ENCODE measurements around the gene FAM228A.
"Not testable (repeated sequence)": the region's sequence is repeated elsewhere in the genome, so short reads cannot be mapped to it uniquely, and the experiment has no call there.

FAM228A gene

DNA sequence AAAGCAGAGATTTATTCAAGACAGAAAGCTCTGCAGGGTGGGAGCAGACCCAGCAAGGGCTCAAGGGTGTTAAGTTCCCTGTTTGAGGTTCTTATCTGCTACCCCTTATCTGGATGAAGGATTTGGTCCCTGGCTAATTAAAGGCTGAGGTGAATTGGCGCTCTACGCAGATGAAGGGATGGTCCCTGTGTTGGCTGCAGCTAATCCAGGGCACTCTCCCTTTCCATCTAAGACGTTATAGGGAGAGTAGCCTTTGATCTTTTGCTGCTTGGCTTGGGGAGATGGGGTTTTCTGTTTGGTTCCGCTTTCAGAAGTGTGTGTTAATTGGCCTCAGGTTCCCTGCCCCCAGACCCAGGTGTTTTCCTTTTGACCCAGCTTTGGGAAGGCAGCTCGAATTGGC, 17.0 kb downstream of the FAM228A start:
- H3K9me3 ChIP-seq (ENCODE audit: low read length) = no peaks in the 10 kb centered on the region
- H3K27ac ChIP-seq (ENCODE audit: low read depth, low read length) = no peak overlapping the region
- H3K27me3 ChIP-seq (ENCODE audit: control insufficient read depth in 1 of 2, insufficient read depth in 2 of 2, low read length in 2 of 2) = no peaks in the 10 kb centered on the region
- H3K4me1 ChIP-seq (ENCODE audit: insufficient read depth, low read length) = no peaks in the 10 kb centered on the region
- H3K9ac ChIP-seq (ENCODE audit: low read length) = no peak overlapping the region
- no peaks in the 10 kb centered on the region for H3K36me3 ChIP-seq (ENCODE audit: insufficient read depth, low read length)
- no peak overlapping the region for H3K4me3 ChIP-seq (ENCODE audit: low read depth in 1 of 2, low read length in 2 of 2)

DNA sequence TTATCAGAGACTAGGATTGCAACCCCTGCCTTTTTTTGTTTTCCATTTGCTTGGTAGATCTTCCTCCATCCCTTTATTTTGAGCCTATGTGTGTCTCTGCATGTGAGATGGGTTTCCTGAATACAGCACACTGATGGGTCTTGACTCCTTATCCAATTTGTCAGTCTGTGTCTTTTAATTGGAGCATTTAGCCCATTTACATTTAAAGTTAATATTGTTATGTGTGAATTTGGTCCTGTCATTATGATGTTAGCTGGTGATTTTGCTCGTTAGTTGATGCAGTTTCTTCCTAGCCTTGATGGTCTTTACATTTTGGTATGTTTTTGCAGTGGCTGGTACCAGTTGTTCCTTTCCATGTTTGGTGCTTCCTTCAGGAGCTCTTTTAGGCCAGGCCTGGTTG, 22.4 kb downstream of the FAM228A start:
- not testable (repeated sequence) for H3K27me3 ChIP-seq (ENCODE audit: control insufficient read depth in 1 of 2, insufficient read depth in 2 of 2, low read length in 2 of 2)

DNA sequence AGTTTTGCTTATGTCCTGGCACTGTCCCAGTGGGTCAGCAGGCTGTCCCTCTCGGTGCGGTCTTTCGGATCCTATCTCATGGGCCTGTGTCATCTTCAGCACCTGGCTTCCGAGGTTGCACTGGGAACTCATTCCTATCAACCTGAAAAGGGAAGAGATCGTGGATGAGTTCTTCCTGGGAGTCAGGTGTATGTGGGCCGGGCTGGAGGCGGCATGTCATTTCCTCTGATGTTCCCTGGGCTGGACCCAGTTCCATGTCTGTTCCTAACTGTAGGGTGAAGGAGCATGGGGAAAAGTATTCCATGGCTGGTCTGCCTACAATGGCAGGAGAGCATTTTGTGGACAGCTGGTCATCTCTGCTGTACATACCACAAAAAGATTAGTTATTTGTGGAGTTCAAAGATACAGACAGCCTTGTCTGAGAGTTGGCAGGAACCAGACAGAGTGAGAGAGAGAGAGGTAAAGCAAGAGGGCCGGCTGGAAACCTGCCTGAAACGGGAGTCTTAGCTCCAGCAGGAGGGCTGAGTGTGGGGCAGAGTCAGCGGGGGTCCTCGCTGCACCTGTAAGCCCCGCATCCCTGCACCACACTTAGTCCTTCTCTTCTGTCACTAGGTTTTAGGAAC, 25.2 kb downstream of the FAM228A start:
- Histone ChIP-seq H3K9me3 (ENCODE audit: low read length) (no peaks in the 10 kb centered on the region), H3K4me3 (ENCODE audit: low read depth in 1 of 2, low read length in 2 of 2) (no peak overlapping the region), H3K4me1 (ENCODE audit: insufficient read depth, low read length) (no peaks in the 10 kb centered on the region), H3K36me3 (ENCODE audit: insufficient read depth, low read length) (peaks cover 22% of the 10 kb centered on the region), H3K9ac (ENCODE audit: low read length) (no peak overlapping the region), H3K27me3 (ENCODE audit: control insufficient read depth in 1 of 2, insufficient read depth in 2 of 2, low read length in 2 of 2) (no peaks in the 10 kb centered on the region), H3K27ac (ENCODE audit: low read depth, low read length) (no peak overlapping the region)

More for the DNA sequence above, 22.4 kb downstream of the FAM228A start:
- not testable (repeated sequence) for H3K36me3 ChIP-seq (ENCODE audit: insufficient read depth, low read length); H3K9me3 ChIP-seq (ENCODE audit: low read length); H3K4me3 ChIP-seq (ENCODE audit: low read depth in 1 of 2, low read length in 2 of 2); H3K4me1 ChIP-seq (ENCODE audit: insufficient read depth, low read length); H3K9ac ChIP-seq (ENCODE audit: low read length); H3K27ac ChIP-seq (ENCODE audit: low read depth, low read length)

DNA sequence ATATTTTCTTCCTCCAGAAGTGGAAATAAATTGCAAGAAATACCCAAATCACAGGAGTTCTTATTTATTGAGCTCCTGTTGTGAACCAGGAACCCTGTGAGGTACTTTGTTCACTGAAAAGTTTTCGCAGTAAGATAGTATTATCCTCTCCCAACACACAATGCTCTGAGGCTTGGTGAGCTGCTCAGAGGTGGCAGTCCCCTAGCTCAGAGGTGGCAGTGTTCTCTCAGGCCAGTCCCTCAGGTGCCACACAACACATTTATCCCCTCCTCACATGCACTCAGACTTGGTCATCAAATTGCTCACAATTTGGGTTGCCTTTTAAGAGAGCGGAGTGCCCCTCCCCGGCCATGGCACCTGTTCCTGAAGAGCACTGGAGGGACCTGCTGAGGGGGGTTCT, 25.9 kb downstream of the FAM228A start:
- Histone ChIP-seq H3K36me3 (ENCODE audit: insufficient read depth, low read length) (peaks cover 29% of the 10 kb centered on the region), H3K9me3 (ENCODE audit: low read length) (no peaks in the 10 kb centered on the region), H3K4me3 (ENCODE audit: low read depth in 1 of 2, low read length in 2 of 2) (no peak overlapping the region), H3K27me3 (ENCODE audit: control insufficient read depth in 1 of 2, insufficient read depth in 2 of 2, low read length in 2 of 2) (no peaks in the 10 kb centered on the region), H3K9ac (ENCODE audit: low read length) (no peak overlapping the region), H3K4me1 (ENCODE audit: insufficient read depth, low read length) (no peaks in the 10 kb centered on the region), H3K27ac (ENCODE audit: low read depth, low read length) (no peak overlapping the region)

DNA sequence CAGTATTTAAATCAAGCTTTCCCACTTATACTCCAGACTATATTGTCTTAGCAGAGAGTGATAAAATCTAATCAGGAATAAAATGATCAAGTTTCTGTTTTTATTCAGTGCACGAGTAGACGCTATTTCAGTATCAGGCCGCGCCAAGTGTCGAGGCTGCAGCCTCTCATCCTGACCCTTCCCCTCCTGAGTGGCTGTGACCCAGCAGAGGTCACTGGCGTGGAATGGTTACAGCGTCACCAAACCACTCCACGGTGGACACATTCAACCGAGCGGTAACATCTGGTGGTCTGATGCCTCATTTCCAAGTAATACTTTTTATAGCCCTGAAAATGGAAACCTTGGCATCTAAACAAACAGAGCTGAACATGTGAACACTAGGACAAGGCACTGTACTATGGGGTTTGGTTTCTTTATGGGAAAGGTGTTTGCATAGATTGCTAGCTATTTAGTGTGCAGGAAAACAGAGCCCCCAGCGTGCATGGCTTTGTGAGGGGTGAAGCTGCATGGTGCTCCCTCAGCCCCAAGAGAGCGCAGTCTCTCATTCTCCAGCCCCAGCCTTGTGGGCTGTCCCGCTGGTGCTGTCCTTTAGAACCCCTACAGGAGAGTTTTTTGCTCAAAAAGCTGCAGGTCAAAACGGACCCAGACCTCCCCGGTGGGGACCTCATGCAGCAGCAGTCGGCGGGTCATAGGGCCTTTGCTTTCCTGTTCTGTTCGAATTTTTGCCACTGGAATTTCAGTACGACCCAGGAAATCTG, 28.4 kb downstream of the FAM228A start:
- no peaks in the 10 kb centered on the region for H3K27me3 ChIP-seq (ENCODE audit: control insufficient read depth in 1 of 2, insufficient read depth in 2 of 2, low read length in 2 of 2)
- peak overlapping the region; percentile 34 for H3K27ac ChIP-seq (ENCODE audit: low read depth, low read length)
- H3K36me3 ChIP-seq (ENCODE audit: insufficient read depth, low read length) = peaks cover 45% of the 10 kb centered on the region
- H3K9ac ChIP-seq (ENCODE audit: low read length) = no peak overlapping the region
- H3K9me3 ChIP-seq (ENCODE audit: low read length) = no peaks in the 10 kb centered on the region
- H3K4me1 ChIP-seq (ENCODE audit: insufficient read depth, low read length) = no peaks in the 10 kb centered on the region
- H3K4me3 ChIP-seq (ENCODE audit: low read depth in 1 of 2, low read length in 2 of 2) = no peak overlapping the region

DNA sequence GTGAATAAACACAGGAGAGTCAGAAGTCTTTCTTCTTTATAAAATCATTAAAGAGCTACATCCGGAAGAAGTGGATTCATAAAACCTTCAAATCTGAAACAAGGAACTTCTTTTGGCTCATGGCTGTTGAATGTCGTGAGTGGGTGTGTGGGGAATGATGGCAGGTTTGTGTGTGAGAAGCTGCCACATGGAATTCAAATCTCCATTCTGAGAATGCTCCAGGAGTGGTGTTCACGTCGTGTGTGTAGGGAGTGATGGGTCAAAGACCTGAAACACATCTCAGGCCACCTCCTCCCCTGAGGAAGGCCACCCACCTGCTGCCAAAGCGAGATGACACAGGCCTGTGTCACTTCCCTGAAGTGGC, 28.9 kb downstream of the FAM228A start:
- Histone ChIP-seq H3K4me1 (ENCODE audit: insufficient read depth, low read length) (no peaks in the 10 kb centered on the region), H3K27ac (ENCODE audit: low read depth, low read length) (no peak overlapping the region), H3K4me3 (ENCODE audit: low read depth in 1 of 2, low read length in 2 of 2) (no peak overlapping the region), H3K27me3 (ENCODE audit: control insufficient read depth in 1 of 2, insufficient read depth in 2 of 2, low read length in 2 of 2) (no peaks in the 10 kb centered on the region), H3K9ac (ENCODE audit: low read length) (no peak overlapping the region), H3K9me3 (ENCODE audit: low read length) (no peaks in the 10 kb centered on the region), H3K36me3 (ENCODE audit: insufficient read depth, low read length) (peaks cover 50% of the 10 kb centered on the region)

DNA sequence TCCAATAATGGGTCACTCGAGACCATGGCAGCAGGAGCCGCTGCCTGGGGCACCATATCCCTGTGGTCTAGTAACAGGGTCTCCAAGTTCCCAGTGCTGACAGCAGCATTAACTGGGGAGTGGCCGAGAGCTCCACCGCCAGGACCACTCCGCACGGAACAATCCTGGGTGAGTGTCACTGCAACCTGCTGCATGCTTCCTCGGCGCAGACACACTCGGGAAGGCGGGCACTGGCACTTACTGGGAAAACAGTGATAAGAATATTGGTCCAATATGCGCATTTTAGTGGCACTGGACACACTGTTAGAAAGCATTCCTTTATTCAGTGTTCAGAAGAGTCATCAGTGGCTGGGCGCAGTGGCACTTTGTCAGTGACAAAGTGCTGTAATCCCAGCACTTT, 29.7 kb downstream of the FAM228A start:
- Histone ChIP-seq H3K9me3 (ENCODE audit: low read length) (no peaks in the 10 kb centered on the region), H3K9ac (ENCODE audit: low read length) (no peak overlapping the region), H3K36me3 (ENCODE audit: insufficient read depth, low read length) (peaks cover 57% of the 10 kb centered on the region), H3K27me3 (ENCODE audit: control insufficient read depth in 1 of 2, insufficient read depth in 2 of 2, low read length in 2 of 2) (no peaks in the 10 kb centered on the region), H3K4me1 (ENCODE audit: insufficient read depth, low read length) (no peaks in the 10 kb centered on the region), H3K4me3 (ENCODE audit: low read depth in 1 of 2, low read length in 2 of 2) (no peak overlapping the region), H3K27ac (ENCODE audit: low read depth, low read length) (no peak overlapping the region)

DNA sequence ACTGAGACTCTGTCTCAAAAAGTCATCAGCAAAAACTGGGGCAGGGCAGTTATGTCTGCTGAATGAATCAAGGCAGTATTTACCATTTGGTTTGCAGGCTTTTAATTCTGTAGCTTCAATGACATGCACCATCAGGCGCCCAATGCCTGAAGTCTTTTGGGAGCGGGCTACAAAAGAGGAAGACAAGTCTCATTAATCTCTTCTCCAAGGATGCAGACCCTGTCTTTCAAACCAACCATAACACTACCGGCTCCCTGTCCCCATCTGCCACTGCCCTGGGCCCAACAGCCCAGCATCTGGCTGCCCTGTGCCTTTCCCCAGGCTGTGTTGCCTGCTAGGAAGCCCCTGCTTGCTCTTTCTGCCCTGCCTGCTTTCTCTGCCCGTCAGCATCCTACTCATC, 30.3 kb downstream of the FAM228A start:
- no peaks in the 10 kb centered on the region for H3K27me3 ChIP-seq (ENCODE audit: control insufficient read depth in 1 of 2, insufficient read depth in 2 of 2, low read length in 2 of 2)
- no peaks in the 10 kb centered on the region for H3K9me3 ChIP-seq (ENCODE audit: low read length)
- no peak overlapping the region for H3K27ac ChIP-seq (ENCODE audit: low read depth, low read length)
- H3K4me3 ChIP-seq (ENCODE audit: low read depth in 1 of 2, low read length in 2 of 2) = no peak overlapping the region
- H3K36me3 ChIP-seq (ENCODE audit: insufficient read depth, low read length) = peaks cover 63% of the 10 kb centered on the region
- H3K4me1 ChIP-seq (ENCODE audit: insufficient read depth, low read length) = no peaks in the 10 kb centered on the region
- no peak overlapping the region for H3K9ac ChIP-seq (ENCODE audit: low read length)

DNA sequence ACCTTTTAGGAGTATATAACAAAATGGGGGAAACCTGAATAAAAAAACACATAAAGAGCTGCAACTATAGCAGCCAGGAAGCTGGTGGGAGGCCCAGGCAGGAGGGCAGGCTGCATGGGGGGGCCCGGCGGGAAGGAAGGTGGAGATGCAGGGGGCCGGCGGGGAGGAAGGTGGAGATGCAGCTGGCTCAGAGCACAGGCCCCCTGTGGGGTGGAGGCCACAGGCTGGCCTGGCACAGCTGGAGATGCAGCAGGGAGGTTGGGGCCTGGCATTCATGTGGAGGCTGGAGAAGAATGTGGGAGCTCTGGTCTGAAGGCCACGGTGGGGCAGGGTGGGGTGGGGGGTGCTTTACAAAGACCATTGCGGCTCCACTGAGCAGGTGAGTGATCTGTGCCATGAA, 31.4 kb downstream of the FAM228A start:
- Histone ChIP-seq H3K4me1 (ENCODE audit: insufficient read depth, low read length) (no peaks in the 10 kb centered on the region), H3K27ac (ENCODE audit: low read depth, low read length) (no peak overlapping the region), H3K9me3 (ENCODE audit: low read length) (no peaks in the 10 kb centered on the region), H3K27me3 (ENCODE audit: control insufficient read depth in 1 of 2, insufficient read depth in 2 of 2, low read length in 2 of 2) (no peaks in the 10 kb centered on the region), H3K9ac (ENCODE audit: low read length) (no peak overlapping the region), H3K4me3 (ENCODE audit: low read depth in 1 of 2, low read length in 2 of 2) (no peak overlapping the region), H3K36me3 (ENCODE audit: insufficient read depth, low read length) (peaks cover 70% of the 10 kb centered on the region)

DNA sequence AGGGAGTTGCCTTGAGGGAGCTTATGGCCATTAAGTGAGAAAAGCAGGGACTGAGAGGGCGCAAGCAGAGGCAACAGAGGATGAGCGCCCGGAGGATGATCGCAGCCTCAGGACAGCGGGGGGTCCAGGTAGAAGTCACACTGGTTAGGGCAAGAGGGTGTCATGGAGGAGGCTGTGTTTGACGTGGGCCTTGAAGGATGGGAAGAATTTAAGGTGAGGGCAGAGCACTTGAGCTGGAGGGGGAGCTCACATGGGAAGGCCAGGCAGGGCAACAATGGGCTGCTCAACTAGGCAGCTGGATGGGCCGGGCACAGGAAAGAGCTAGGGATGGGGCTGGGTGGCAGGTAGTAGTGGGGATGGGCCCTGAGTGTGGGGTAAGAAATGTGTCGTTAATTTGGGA, 31.9 kb downstream of the FAM228A start:
- Histone ChIP-seq H3K4me3 (ENCODE audit: low read depth in 1 of 2, low read length in 2 of 2) (no peak overlapping the region), H3K4me1 (ENCODE audit: insufficient read depth, low read length) (no peaks in the 10 kb centered on the region), H3K9me3 (ENCODE audit: low read length) (no peaks in the 10 kb centered on the region), H3K36me3 (ENCODE audit: insufficient read depth, low read length) (peaks cover 74% of the 10 kb centered on the region), H3K27ac (ENCODE audit: low read depth, low read length) (no peak overlapping the region), H3K9ac (ENCODE audit: low read length) (no peak overlapping the region), H3K27me3 (ENCODE audit: control insufficient read depth in 1 of 2, insufficient read depth in 2 of 2, low read length in 2 of 2) (no peaks in the 10 kb centered on the region)

DNA sequence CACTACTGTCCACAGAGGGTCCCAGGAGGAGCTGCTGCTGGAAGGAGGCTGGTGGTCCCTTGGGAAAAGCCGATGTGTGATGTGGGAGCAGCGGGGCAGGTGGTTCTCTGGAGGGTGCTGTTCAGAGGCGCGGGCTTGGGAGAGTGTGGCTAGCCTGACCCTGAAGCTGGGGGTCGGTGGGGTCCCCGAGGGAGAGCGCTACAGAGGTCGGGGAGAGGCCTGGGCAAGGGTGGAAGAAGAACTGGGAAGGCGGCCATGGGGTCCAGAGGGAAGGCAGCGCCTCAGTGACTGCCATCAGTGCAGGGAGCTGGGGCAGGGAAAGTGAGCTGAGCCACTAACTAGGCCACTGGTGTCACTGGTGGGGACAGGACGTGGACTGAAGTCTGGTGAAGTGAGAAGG, 32.5 kb downstream of the FAM228A start:
- Histone ChIP-seq H3K9ac (ENCODE audit: low read length) (no peak overlapping the region), H3K4me1 (ENCODE audit: insufficient read depth, low read length) (no peaks in the 10 kb centered on the region), H3K27ac (ENCODE audit: low read depth, low read length) (no peak overlapping the region), H3K4me3 (ENCODE audit: low read depth in 1 of 2, low read length in 2 of 2) (no peak overlapping the region), H3K9me3 (ENCODE audit: low read length) (no peaks in the 10 kb centered on the region), H3K36me3 (ENCODE audit: insufficient read depth, low read length) (peaks cover 80% of the 10 kb centered on the region), H3K27me3 (ENCODE audit: control insufficient read depth in 1 of 2, insufficient read depth in 2 of 2, low read length in 2 of 2) (no peaks in the 10 kb centered on the region)

DNA sequence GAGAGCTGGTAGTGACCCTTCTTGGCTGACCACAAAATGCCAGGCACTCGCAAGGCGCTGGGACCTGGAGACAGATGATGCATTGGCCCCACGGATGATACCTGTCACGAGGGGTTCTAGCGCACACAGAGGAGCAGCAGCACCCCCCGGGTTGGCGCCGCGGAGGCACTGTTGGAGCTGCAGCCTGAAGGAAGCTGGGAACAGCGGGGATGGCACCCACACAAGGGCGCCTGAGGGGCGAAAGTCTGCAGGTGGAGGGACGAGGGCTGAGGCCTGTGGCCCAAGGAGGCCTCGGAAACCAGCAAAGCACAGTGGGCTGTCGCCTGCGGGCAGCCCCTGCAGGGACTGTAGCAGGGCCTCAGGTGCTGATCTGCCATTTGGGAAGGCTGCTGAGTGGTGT, 33.6 kb downstream of the FAM228A start:
- no peak overlapping the region for H3K4me3 ChIP-seq (ENCODE audit: low read depth in 1 of 2, low read length in 2 of 2)
- no peak overlapping the region for H3K9ac ChIP-seq (ENCODE audit: low read length)
- H3K36me3 ChIP-seq (ENCODE audit: insufficient read depth, low read length) = peaks cover 77% of the 10 kb centered on the region
- no peak overlapping the region for H3K27ac ChIP-seq (ENCODE audit: low read depth, low read length)
- no peaks in the 10 kb centered on the region for H3K4me1 ChIP-seq (ENCODE audit: insufficient read depth, low read length)
- no peaks in the 10 kb centered on the region for H3K9me3 ChIP-seq (ENCODE audit: low read length)
- no peaks in the 10 kb centered on the region for H3K27me3 ChIP-seq (ENCODE audit: control insufficient read depth in 1 of 2, insufficient read depth in 2 of 2, low read length in 2 of 2)

Measured in muscle layer of colon (tissue), 2 donors.